ENCODE data around the gene CTBP1. TPM values are rescaled to one million over a fixed set of nuclear protein-coding genes. Genes with fewer than 3 reads are reported as not detected.
A peak's percentile ranks its signal among the peaks of the same experiment; 100 is the strongest.

The CTBP1 gene
- total RNA-seq, 1 experiment from 2014 or later: 153 TPM

DNA sequence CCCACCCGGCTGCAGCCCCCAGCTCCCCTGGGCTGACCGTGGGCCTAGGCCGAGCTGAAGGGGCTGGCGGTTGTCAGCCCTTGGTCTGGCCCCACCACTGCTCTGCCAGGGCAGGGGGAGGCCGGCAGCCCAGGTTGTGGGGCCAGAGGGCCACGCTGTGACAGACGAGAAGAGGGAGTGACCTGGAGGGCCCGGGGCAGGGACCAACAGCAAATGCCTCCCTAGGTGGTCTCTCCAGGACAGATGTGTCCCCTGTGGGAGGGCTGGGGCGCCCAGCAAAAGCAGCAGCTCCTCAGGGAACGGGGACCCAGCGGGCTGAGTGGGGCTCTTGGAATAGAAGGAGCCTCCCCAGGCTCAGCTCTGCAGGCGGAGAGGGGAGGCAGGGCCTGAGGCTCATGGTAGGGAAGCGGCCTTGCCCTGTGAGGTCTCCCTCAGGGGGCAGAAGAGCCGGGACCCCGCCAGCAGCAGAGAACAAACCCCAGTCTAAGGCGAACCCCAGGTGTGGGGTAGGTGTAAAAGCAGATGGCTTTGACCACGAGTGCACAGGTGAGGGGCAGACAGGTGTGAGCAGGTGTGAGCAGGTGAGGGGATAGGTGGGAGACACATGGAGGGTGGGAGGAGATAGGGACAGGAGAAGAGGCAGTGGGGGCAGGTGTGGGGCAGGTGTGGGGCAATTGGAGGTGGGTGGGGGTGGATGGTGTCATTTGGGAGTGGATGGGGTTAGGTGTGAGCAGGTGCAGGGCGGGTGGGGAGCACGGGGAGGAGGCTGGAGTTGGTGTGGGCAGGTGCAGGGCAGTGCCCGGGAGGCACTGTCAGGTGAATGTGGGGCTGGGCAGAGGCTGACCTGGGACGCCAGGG, 42.4 kb downstream of the CTBP1 start:
- no peaks in the 10 kb centered on the region for H3K9me2 ChIP-seq (ENCODE audit: insufficient read depth)
- H3F3A ChIP-seq (ENCODE audit: insufficient read depth, low read depth): no peaks in the 10 kb centered on the region
- POLR2A ChIA-PET (ENCODE audit: unreplicated experiment): no interaction called here
- H3K4me2 ChIP-seq: no peak overlapping the region
- TF ChIP-seq, protein P1, sequence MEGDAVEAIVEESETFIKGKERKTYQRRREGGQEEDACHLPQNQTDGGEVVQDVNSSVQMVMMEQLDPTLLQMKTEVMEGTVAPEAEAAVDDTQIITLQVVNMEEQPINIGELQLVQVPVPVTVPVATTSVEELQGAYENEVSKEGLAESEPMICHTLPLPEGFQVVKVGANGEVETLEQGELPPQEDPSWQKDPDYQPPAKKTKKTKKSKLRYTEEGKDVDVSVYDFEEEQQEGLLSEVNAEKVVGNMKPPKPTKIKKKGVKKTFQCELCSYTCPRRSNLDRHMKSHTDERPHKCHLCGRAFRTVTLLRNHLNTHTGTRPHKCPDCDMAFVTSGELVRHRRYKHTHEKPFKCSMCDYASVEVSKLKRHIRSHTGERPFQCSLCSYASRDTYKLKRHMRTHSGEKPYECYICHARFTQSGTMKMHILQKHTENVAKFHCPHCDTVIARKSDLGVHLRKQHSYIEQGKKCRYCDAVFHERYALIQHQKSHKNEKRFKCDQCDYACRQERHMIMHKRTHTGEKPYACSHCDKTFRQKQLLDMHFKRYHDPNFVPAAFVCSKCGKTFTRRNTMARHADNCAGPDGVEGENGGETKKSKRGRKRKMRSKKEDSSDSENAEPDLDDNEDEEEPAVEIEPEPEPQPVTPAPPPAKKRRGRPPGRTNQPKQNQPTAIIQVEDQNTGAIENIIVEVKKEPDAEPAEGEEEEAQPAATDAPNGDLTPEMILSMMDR (conservative IDR thresholded peaks at IDR 0.05): no peak
- no peak for TF ChIP-seq EZH2 (IDR thresholded peaks at IDR 0.05; ENCODE audit: low read depth)
- no peak overlapping the region for H3K27ac ChIP-seq
- H3K4me3 ChIP-seq: no peak overlapping the region
- intact Hi-C loops (cut with micrococcal nuclease; ENCODE audit: unreplicated experiment): no loop called here
- H3K9me3 ChIP-seq (ENCODE audit: insufficient read depth, low read depth): no peaks in the 10 kb centered on the region
- H3K4me1 ChIP-seq (replicated peaks; ENCODE audit: insufficient read depth): no peaks in the 10 kb centered on the region
- no peaks in the 10 kb centered on the region for H3K27me3 ChIP-seq (ENCODE audit: insufficient read depth, low read depth)
- no peak overlapping the region for H2AFZ ChIP-seq
- no peaks in the 10 kb centered on the region; the same call in 1 of the 2 replicates for H3K36me3 ChIP-seq (ENCODE audit: low read depth)
- CTCF ChIA-PET: no interaction called here
- H4K20me1 ChIP-seq (ENCODE audit: insufficient read depth): no peaks in the 10 kb centered on the region; the same call in 1 of the 2 replicates
- BruUV-seq (replicated peaks): no TSS peak
- H3K79me2 ChIP-seq (ENCODE audit: low read depth): no peaks in the 10 kb centered on the region
- DNase-seq: no peak

DNA sequence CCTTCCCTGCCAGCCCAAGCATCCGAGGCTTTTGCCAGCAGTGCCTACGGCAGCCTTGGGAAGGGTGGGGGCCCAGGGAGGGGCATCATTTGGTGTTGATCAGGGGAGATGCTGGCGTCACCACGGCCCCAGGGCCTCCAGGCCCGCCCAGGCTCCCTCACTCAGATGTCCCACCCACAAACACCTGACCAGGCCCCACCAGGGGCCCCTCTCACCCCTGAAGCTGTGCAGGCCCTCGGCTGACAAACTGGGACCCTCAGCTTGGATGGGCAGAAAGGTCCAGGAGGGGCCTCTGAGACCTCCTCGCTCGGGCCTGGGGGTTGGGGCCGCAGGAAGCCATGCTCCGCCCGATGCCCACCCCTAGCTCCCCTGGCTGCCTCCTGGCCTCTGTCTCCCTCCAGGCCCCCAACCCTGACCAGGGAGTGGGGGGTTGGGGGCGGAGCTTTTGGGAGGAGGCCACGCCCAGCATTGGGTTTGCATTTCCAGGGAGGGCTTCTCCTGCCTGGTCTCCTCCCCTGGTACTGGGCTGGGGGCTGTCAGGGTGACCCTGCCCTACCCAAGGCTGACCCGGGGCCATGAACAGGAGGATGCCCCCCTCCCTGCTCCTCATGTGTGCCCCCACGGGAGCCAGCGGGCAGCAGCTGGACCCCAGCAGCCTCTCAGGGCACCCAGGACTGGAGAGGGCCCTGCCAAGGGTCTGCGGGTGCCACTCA, 43.2 kb downstream of the CTBP1 start:
- Histone ChIP-seq H3K27ac (no peak overlapping the region), H2AFZ (no peak overlapping the region), H3K9me2 (ENCODE audit: insufficient read depth) (no peaks in the 10 kb centered on the region), H3F3A (ENCODE audit: insufficient read depth, low read depth) (no peaks in the 10 kb centered on the region), H3K4me2 (no peak overlapping the region), H3K36me3 (ENCODE audit: low read depth) (no peaks in the 10 kb centered on the region), H3K9me3 (ENCODE audit: insufficient read depth, low read depth) (no peaks in the 10 kb centered on the region), H3K79me2 (ENCODE audit: low read depth) (no peaks in the 10 kb centered on the region), H3K27me3 (ENCODE audit: insufficient read depth, low read depth) (no peaks in the 10 kb centered on the region), H3K4me3 (no peak overlapping the region), H4K20me1 (ENCODE audit: insufficient read depth) (no peaks in the 10 kb centered on the region; the same call in 1 of the 2 replicates), H3K4me1 (replicated peaks; ENCODE audit: insufficient read depth) (no peaks in the 10 kb centered on the region)
- ChIA-PET CTCF (no interaction called here), POLR2A (ENCODE audit: unreplicated experiment) (interaction anchor here (0.5 to 0.6 kb wide), 2 partner anchors 25 to 511 kb away, joined by 3 to 4 read pairs; no protein-coding TSS in a partner anchor)
- no TSS peak for BruUV-seq (replicated peaks)
- TF ChIP-seq, protein P1 (conservative IDR thresholded peaks at IDR 0.05): no peak
- no peak for TF ChIP-seq EZH2 (IDR thresholded peaks at IDR 0.05; ENCODE audit: low read depth)
- intact Hi-C loops (cut with micrococcal nuclease; ENCODE audit: unreplicated experiment): no loop called here
- DNase-seq: no peak

DNA sequence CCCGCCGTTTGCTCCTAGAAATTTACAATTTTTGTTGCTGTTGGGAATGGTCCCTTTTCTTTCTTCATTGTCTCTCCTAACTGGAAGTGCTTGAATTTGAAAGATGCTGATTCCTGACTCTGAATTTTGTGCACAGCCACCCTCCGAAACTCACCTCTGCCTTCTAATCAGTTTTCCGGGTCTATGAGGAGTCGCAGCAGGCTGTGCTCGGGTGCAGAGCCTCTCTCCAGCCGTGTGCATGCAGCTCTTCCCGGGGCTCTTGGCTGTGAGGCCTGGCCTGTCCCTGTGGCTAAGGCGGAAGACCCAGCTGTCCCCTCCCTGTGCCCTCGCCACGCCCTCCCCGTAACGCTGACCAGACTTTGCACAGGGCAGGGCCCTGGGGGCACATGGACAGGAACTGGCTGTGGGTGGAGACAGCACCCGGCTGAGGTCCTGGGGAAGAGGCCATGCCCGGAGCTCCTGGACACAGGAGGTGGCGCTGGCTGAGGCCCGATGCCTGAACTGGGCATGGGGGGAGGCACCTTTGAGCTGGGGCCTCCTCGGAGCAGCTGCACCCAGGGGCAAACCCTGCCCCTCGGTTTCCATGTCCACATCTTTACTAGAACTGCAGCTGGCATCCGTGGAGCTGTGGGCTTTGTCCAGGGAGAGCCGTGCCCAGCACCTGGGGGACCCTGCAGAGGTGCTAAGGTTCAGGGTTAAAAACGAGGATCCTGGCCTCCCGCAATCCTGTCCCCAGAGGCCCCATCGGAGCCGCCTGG, 43.9 kb downstream of the CTBP1 start:
- ChIA-PET POLR2A (ENCODE audit: unreplicated experiment) (interaction anchor here (0.5 to 0.6 kb wide), 3 partner anchors 26 to 510 kb away, joined by 3 to 5 read pairs (median 4); no protein-coding TSS in a partner anchor), CTCF (no interaction called here)
- Histone ChIP-seq H3K79me2 (ENCODE audit: low read depth) (no peaks in the 10 kb centered on the region), H3K4me3 (no peak overlapping the region), H2AFZ (no peak overlapping the region), H3K36me3 (ENCODE audit: low read depth) (no peaks in the 10 kb centered on the region), H3K27ac (no peak overlapping the region), H3K9me2 (ENCODE audit: insufficient read depth) (no peaks in the 10 kb centered on the region), H3F3A (ENCODE audit: insufficient read depth, low read depth) (no peaks in the 10 kb centered on the region), H3K27me3 (ENCODE audit: insufficient read depth, low read depth) (0 out of 2 replicates have a peak, but pooled peaks cover under 1% of the 10 kb centered on the region), H3K9me3 (ENCODE audit: insufficient read depth, low read depth) (no peaks in the 10 kb centered on the region), H3K4me1 (replicated peaks; ENCODE audit: insufficient read depth) (no peaks in the 10 kb centered on the region), H4K20me1 (ENCODE audit: insufficient read depth) (no peaks in the 10 kb centered on the region), H3K4me2 (no peak overlapping the region)
- BruUV-seq (replicated peaks): no TSS peak
- TF ChIP-seq, protein P1 (conservative IDR thresholded peaks at IDR 0.05): no peak
- no peak for TF ChIP-seq EZH2 (IDR thresholded peaks at IDR 0.05; ENCODE audit: low read depth)
- DNase-seq: peak in 1 of 2 experiments; percentile 62
- intact Hi-C loops (cut with micrococcal nuclease; ENCODE audit: unreplicated experiment): no loop called here
